Astrocyte (in vitro differentiated cells and primary cell): ENCODE measurements around the gene MAT2A. TPM values are rescaled to one million over a fixed set of nuclear protein-coding genes. Genes with fewer than 3 reads are reported as not detected.
"Not testable (repeated sequence)": the region's sequence is repeated elsewhere in the genome, so short reads cannot be mapped to it uniquely, and the experiment has no call there.

Experiments used
- DNase-seq: peaks from one replicate; pipeline ENCODE4 v3.0.0-alpha.2; 2010; ENCODE audit warnings: low read depth
- FAIRE-seq: peaks from 2 replicates; lab custom pipeline; 2011; peaks lifted over from hg19 to GRCh38; lab: Jason Lieb, UNC
- H2AFZ ChIP-seq: 2 replicates; pipeline ENCODE4 v1.6.0; 2012; ENCODE audit warnings: low read depth, low read length, inconsistent platforms
- H3K27ac ChIP-seq: 2 replicates; pipeline ENCODE4 v1.5.1; 2011; ENCODE audit warnings: low read depth, low read length, inconsistent platforms
- H3K27me3 ChIP-seq: 2 replicates; pipeline ENCODE4 v1.6.0; 2011; ENCODE audit warnings: low read length, inconsistent platforms; ENCODE audit not compliant: insufficient read depth
- H3K36me3 ChIP-seq: 2 replicates; pipeline ENCODE4 v1.5.1; 2011; ENCODE audit warnings: low read length, inconsistent platforms; ENCODE audit not compliant: insufficient read depth
- H3K4me1 ChIP-seq: 2 replicates; pipeline ENCODE4 v1.5.1; 2011; ENCODE audit warnings: low read length, inconsistent platforms; ENCODE audit not compliant: insufficient read depth
- H3K4me2 ChIP-seq: 2 replicates; pipeline ENCODE4 v1.6.0; 2012; ENCODE audit warnings: low read length, inconsistent platforms
- H3K4me3 ChIP-seq: 2 replicates; pipeline ENCODE4 v1.5.1; 2011; ENCODE audit warnings: low read depth, mild to moderate bottlenecking, low read length, inconsistent platforms; ENCODE audit not compliant: insufficient read depth
- H3K79me2 ChIP-seq: 2 replicates; pipeline ENCODE4 v1.6.0; 2012; ENCODE audit warnings: mild to moderate bottlenecking, low read length, inconsistent platforms; ENCODE audit not compliant: insufficient read depth
- H3K9ac ChIP-seq: 2 replicates; pipeline ENCODE4 v1.6.0; 2012; ENCODE audit warnings: mild to moderate bottlenecking, low read length, inconsistent platforms
- H3K9me3 ChIP-seq: 2 replicates; pipeline ENCODE4 v1.5.1; 2012; ENCODE audit warnings: low read depth, mild to moderate bottlenecking, low read length, inconsistent platforms; ENCODE audit not compliant: insufficient read depth
- H4K20me1 ChIP-seq: 2 replicates; pipeline ENCODE4 v1.6.0; 2012; ENCODE audit warnings: low read length, inconsistent platforms; ENCODE audit not compliant: insufficient read depth
- H3K27ac Mint-ChIP-seq: one replicate; pipeline ENCODE4 v1.8.0; 2021; ENCODE audit warnings: mild to moderate bottlenecking, mixed read lengths; ENCODE audit not compliant: unreplicated experiment
- H3K27me3 Mint-ChIP-seq: one replicate; pipeline ENCODE4 v1.8.0; 2021; ENCODE audit warnings: low read depth, mixed read lengths; ENCODE audit not compliant: unreplicated experiment
- H3K36me3 Mint-ChIP-seq: one replicate; pipeline ENCODE4 v1.8.0; 2021; ENCODE audit warnings: low read depth, mixed read lengths; ENCODE audit not compliant: unreplicated experiment
- H3K4me1 Mint-ChIP-seq: one replicate; pipeline ENCODE4 v1.8.0; 2021; ENCODE audit warnings: low read depth, mixed read lengths; ENCODE audit not compliant: unreplicated experiment
- H3K4me3 Mint-ChIP-seq: one replicate; pipeline ENCODE4 v1.8.0; 2021; ENCODE audit warnings: mild to moderate bottlenecking, moderate library complexity, mixed read lengths; ENCODE audit not compliant: unreplicated experiment
- H3K9me3 Mint-ChIP-seq: one replicate; pipeline ENCODE4 v1.8.0; 2021; ENCODE audit warnings: mild to moderate bottlenecking, mixed read lengths; ENCODE audit not compliant: unreplicated experiment
- EZH2 ChIP-seq: IDR thresholded peaks from 2 replicates; pipeline ENCODE4 v1.6.1; 2012; ENCODE audit warnings: mild to moderate bottlenecking, low read length, inconsistent platforms; ENCODE audit not compliant: insufficient read depth
- total RNA-seq: library from RNA; stranded (reverse); gene quantifications from 2 replicates; pipeline ENCODE4 v1.2.1, GENCODE V29; 2021
- TF ChIP-seq, protein P1 (sequence below): IDR thresholded peaks from 2 replicates; pipeline ENCODE4 v1.5.1; 2011; ENCODE audit warnings: low read depth, mild to moderate bottlenecking, inconsistent platforms, low read length, moderate library complexity; ENCODE audit not compliant: insufficient read depth

MAT2A gene
- total RNA-seq, 1 donor from 2014 or later = 180 TPM

GRCh38 chr2:85591563-85591962 is 52.6 kb downstream of the MAT2A start:
- H3K9ac ChIP-seq = peak overlapping the region; percentile 69

DNA sequence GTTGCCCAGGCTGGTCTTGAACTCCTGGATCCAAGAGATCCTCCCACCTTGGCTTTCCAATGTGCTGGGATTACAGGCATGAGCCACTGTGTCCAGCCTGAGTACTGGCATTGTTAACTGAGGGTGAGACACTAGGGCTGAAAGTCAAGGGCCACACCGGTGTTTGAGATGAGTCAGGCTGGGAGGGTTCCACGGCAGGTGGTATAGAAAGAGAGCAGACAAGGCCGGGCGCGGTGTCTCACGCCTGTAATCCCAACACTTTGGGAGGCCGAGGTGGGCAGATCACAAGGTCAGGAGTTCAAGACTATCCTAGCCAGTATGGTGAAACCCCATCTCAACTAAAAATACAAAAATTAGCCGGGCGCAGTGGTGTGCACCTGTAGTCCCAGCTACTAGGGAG is 53.3 kb downstream of the MAT2A start:
- Mint-ChIP-seq H3K4me1 (peaks cover 49% of the 10 kb centered on the region), H3K27ac (peak overlapping the region; percentile 26)
- DNase-seq, H3K27me3 Mint-ChIP-seq, FAIRE-seq, H3K9ac ChIP-seq, H3K27ac ChIP-seq, H3K4me3 Mint-ChIP-seq, H3K4me2 ChIP-seq, H3K4me3 ChIP-seq, H2AFZ ChIP-seq, H3K9me3 ChIP-seq, H3K36me3 Mint-ChIP-seq, H3K9me3 Mint-ChIP-seq, H3K36me3 ChIP-seq, H3K27me3 ChIP-seq: not testable (repeated sequence)
- peaks cover 21% of the 10 kb centered on the region for H3K79me2 ChIP-seq
- peaks cover 37% of the 10 kb centered on the region for H3K4me1 ChIP-seq
- H4K20me1 ChIP-seq = peaks cover 13% of the 10 kb centered on the region

More at GRCh38 chr2:85591563-85591962, 52.6 kb downstream of the MAT2A start:
- Histone ChIP-seq H2AFZ (no peak overlapping the region), H3K79me2 (peaks cover 14% of the 10 kb centered on the region), H3K4me3 (no peak overlapping the region), H3K27ac (peak overlapping the region; percentile 86), H3K9me3 (no peaks in the 10 kb centered on the region), H3K27me3 (no peaks in the 10 kb centered on the region), H3K36me3 (no peaks in the 10 kb centered on the region), H3K4me2 (peak overlapping the region; percentile 75), H3K4me1 (peaks cover 33% of the 10 kb centered on the region), H4K20me1 (peaks cover 6% of the 10 kb centered on the region)
- Mint-ChIP-seq H3K9me3 (peaks cover 3% of the 10 kb centered on the region), H3K27me3 (no peaks in the 10 kb centered on the region), H3K36me3 (peaks cover 1% of the 10 kb centered on the region), H3K4me3 (no peak overlapping the region), H3K4me1 (peaks cover 46% of the 10 kb centered on the region), H3K27ac (peak overlapping the region; percentile 83)
- TF ChIP-seq, protein P1, sequence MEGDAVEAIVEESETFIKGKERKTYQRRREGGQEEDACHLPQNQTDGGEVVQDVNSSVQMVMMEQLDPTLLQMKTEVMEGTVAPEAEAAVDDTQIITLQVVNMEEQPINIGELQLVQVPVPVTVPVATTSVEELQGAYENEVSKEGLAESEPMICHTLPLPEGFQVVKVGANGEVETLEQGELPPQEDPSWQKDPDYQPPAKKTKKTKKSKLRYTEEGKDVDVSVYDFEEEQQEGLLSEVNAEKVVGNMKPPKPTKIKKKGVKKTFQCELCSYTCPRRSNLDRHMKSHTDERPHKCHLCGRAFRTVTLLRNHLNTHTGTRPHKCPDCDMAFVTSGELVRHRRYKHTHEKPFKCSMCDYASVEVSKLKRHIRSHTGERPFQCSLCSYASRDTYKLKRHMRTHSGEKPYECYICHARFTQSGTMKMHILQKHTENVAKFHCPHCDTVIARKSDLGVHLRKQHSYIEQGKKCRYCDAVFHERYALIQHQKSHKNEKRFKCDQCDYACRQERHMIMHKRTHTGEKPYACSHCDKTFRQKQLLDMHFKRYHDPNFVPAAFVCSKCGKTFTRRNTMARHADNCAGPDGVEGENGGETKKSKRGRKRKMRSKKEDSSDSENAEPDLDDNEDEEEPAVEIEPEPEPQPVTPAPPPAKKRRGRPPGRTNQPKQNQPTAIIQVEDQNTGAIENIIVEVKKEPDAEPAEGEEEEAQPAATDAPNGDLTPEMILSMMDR = no peak
- no peak for TF ChIP-seq EZH2
- FAIRE-seq (no peak), DNase-seq (no peak)

DNA sequence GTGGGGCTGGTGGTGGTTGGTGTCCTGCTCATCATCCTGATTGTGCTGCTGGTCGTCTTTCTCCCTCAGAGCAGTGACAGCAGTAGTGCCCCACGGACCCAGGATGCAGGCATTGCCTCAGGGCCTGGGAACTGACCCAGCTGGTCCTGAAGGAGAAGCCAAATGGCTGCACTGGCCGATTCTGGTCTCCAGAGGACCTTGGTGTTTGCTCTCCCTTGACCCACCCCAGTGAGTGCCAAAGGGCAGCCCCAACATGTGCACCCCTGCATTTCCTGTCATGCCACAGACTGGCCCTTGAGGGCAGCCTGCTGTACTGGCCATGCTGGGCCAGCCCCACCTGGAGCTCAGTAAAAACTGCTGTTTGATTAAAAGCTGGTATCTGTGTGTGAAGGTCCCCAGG is 54.1 kb downstream of the MAT2A start:
- FAIRE-seq (no peak), DNase-seq (no peak)
- Mint-ChIP-seq H3K9me3 (peaks cover 3% of the 10 kb centered on the region), H3K4me1 (peaks cover 43% of the 10 kb centered on the region), H3K36me3 (peaks cover 5% of the 10 kb centered on the region), H3K27ac (no peak overlapping the region), H3K27me3 (no peaks in the 10 kb centered on the region), H3K4me3 (no peak overlapping the region)
- Histone ChIP-seq H3K36me3 (peaks cover 8% of the 10 kb centered on the region), H3K4me1 (peaks cover 37% of the 10 kb centered on the region), H3K27me3 (no peaks in the 10 kb centered on the region), H3K4me2 (no peak overlapping the region), H3K9me3 (no peaks in the 10 kb centered on the region), H3K27ac (no peak overlapping the region), H3K79me2 (peaks cover 26% of the 10 kb centered on the region), H3K9ac (no peak overlapping the region), H2AFZ (no peak overlapping the region), H3K4me3 (no peak overlapping the region), H4K20me1 (peaks cover 18% of the 10 kb centered on the region)
- TF ChIP-seq, protein P1 = no peak
- TF ChIP-seq EZH2 = no peak

Other genes starting within 250 kb of the MAT2A start
- 86.7 and 90.8 TPM in 2 replicates for gene TGOLN2, start 211.2 kb upstream of the MAT2A start, total RNA-seq
- gene RETSAT, start 184.6 kb upstream of the MAT2A start, total RNA-seq = 38.2 and 38.5 TPM in 2 replicates
- gene ELMOD3, start 184.4 kb upstream of the MAT2A start, total RNA-seq = 11.2 and 11.7 TPM in 2 replicates
- 59.3 and 68.2 TPM in 2 replicates for gene CAPG, start 128.8 kb upstream of the MAT2A start, total RNA-seq
- gene SH2D6, start 120.5 kb upstream of the MAT2A start, total RNA-seq = 0.58 and 0.64 TPM in 2 replicates
- 79.0 and 94.6 TPM in 2 replicates for gene GGCX, start 22.3 kb downstream of the MAT2A start, total RNA-seq
- 30.6 and 35.3 TPM in 2 replicates for gene VAMP8, start 38.4 kb downstream of the MAT2A start, total RNA-seq
- 17.1 and 17.6 TPM in 2 replicates for gene VAMP5, start 45.3 kb downstream of the MAT2A start, total RNA-seq
- 155 and 176 TPM in 2 replicates for gene RNF181, start 56.6 kb downstream of the MAT2A start, total RNA-seq
- gene TMEM150A, start 63.5 kb downstream of the MAT2A start, total RNA-seq = 20.4 and 22.2 TPM in 2 replicates
- 14.3 and 17.8 TPM in 2 replicates for gene C2orf68, start 72.9 kb downstream of the MAT2A start, total RNA-seq
- 44.4 and 48.3 TPM in 2 replicates for gene USP39, start 77.0 kb downstream of the MAT2A start, total RNA-seq
- gene SFTPB, start 129.0 kb downstream of the MAT2A start, total RNA-seq = not detected in 2 replicates
- not detected in 2 replicates for gene GNLY, start 155.2 kb downstream of the MAT2A start, total RNA-seq
- 1.2 and 1.9 TPM in 2 replicates for gene ATOH8, start 214.8 kb downstream of the MAT2A start, total RNA-seq